WTC11 (cell line): ENCODE measurements around the gene OR4D5.

ENCODE experiments used
- CREB1 ChIP-seq: sonication (generic); formaldehyde crosslinking; IDR thresholded peaks from 2 replicates; pipeline ENCODE4 v1.8.0; 2023; ENCODE audit warnings: mild to moderate bottlenecking, missing genetic modification reagents
- TF ChIP-seq, protein P1 (sequence below): fragments of 250-450 bp; sonication (Bioruptor Pico); conservative IDR thresholded peaks from 2 replicates; pipeline ENCODE4 v1.9.0; 2021; ENCODE audit warnings: mild to moderate bottlenecking
- TF ChIP-seq, protein P2 (sequence below): sonication (generic); formaldehyde crosslinking; IDR thresholded peaks from 2 replicates; pipeline ENCODE4 v1.8.0; 2022; ENCODE audit warnings: mild to moderate bottlenecking, missing genetic modification reagents

DNA sequence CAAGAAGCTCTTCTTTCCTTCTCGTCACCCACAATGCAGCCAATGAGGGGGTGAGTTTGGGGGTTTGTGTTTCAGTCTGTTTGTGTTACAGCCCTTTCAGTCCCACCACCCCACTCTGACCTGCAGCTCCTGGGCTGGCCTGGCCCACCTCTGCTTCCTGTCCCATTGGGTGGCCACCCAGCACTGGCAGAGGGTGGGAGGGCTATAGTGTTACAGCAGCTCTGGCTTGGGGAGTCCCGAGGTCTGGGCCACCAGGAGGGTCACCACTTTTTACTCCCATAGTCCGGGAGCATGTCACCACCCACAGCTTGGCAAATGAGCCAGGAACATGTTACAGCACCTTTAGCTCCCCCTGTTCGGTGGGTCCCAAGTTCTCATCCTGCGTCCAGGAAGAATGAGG is 39.9 kb downstream of the OR4D5 start:
- TF ChIP-seq CREB1 (CRISPR knock-in tag): no peak
- TF ChIP-seq, protein P1, sequence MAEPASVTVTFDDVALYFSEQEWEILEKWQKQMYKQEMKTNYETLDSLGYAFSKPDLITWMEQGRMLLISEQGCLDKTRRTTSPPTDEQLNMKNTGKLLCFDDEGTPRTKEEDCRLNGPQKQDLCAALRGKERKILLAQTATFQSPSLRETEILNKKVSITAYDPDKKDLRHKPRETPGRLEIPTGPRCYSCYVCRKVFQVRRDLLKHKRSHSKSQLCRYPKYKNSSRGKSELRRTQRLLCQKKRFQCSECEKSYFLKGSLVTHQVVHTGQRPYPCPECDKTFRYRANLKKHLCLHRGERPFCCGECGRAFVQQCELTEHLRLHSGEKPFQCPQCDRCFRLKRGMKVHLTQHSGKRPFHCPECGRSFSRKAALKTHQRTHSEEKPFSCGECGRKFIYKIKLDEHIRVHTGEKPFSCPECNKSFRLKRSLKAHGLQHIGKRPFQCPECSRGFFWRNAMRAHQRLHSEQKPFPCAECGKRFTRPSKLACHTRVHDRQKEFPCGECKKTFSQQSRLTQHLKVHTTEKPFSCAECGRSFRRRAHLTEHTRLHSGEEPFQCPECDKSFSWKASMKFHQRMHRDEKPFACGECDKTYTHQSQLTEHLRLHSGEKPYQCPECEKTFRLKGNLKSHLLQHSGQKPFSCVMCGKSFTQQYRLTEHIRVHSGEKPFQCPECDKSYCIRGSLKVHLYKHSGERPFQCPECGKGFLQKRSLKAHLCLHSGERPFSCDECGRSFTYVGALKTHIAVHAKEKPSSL (CRISPR knock-in tag): no peak
- TF ChIP-seq, protein P2, sequence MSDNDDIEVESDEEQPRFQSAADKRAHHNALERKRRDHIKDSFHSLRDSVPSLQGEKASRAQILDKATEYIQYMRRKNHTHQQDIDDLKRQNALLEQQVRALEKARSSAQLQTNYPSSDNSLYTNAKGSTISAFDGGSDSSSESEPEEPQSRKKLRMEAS (CRISPR knock-in tag): no peak
